Spleen (tissue), 11 donors: ENCODE data around the gene RANBP17. TPM values are rescaled to one million over a fixed set of nuclear protein-coding genes. Genes with fewer than 3 reads are reported as not detected.

Source experiments
- DNase-seq: peaks from one replicate; pipeline ENCODE4 v3.0.0-alpha.2; 2020
- H3K27ac ChIP-seq, 8 donors: fragments of 200-600 bp; sonication (generic) in 7 of 8; 1 replicate in 4 of 8; 2 replicates in 4 of 8; pipeline versions ENCODE4 v1.5.0 to v1.8.0; 2016 to 2021; ENCODE audit warnings: inconsistent platforms in 4 of 8, mild to moderate bottlenecking in 4 of 8, moderate library complexity in 1 of 8
- H3K27me3 ChIP-seq, 7 donors: fragments of 200-600 bp; sonication (generic) in 6 of 7; replicated peaks in 1 of 7; 1 replicate in 4 of 7; 2 replicates in 3 of 7; pipeline versions ENCODE4 v1.5.0 to v1.8.0; 2016 to 2021; ENCODE audit warnings: inconsistent platforms in 3 of 7, mild to moderate bottlenecking in 1 of 7
- H3K36me3 ChIP-seq, 6 donors: fragments of 200-600 bp; sonication (generic) in 5 of 6; 1 replicate in 4 of 6; 2 replicates in 2 of 6; pipeline versions ENCODE4 v1.5.0 to v1.8.0; 2016 to 2021; ENCODE audit warnings: inconsistent platforms in 2 of 6
- H3K4me1 ChIP-seq, 6 donors: fragments of 200-600 bp; sonication (generic) in 5 of 6; 1 replicate in 3 of 6; 2 replicates in 3 of 6; pipeline versions ENCODE4 v1.5.0 to v1.8.0; 2016 to 2021; ENCODE audit warnings: inconsistent platforms in 3 of 6
- H3K4me3 ChIP-seq, 8 donors: fragments of 200-600 bp; sonication (generic) in 7 of 8; 1 replicate in 4 of 8; 2 replicates in 4 of 8; pipeline versions ENCODE4 v1.5.0 to v1.8.0; 2016 to 2021; ENCODE audit warnings: inconsistent platforms in 4 of 8, mild to moderate bottlenecking in 4 of 8, moderate library complexity in 2 of 8
- H3K9me3 ChIP-seq, 8 donors: fragments of 200-600 bp; sonication (generic) in 7 of 8; 1 replicate in 4 of 8; 2 replicates in 4 of 8; pipeline versions ENCODE4 v1.5.0 to v1.8.0; 2016 to 2021; ENCODE audit warnings: inconsistent platforms in 4 of 8
- CTCF ChIP-seq, 11 experiments: fragments of 200-600 bp in 7 of 11; fragments of 450-650 bp in 4 of 11; sonication (generic) in 4 of 11; IDR thresholded peaks in 8 of 11; conservative IDR thresholded peaks in 3 of 11; 1 replicate in 7 of 11; 2 replicates in 4 of 11; pipeline versions ENCODE4 v1.4.0 to v1.8.0; 2016 to 2021; ENCODE audit warnings: antibody characterized with exemption in 11 of 11, inconsistent platforms in 4 of 11, mild to moderate bottlenecking in 1 of 11
- POLR2A ChIP-seq, 3 donors: fragments of 450-650 bp; IDR thresholded peaks; one replicate each; pipeline ENCODE4 v1.5.1; 2017; ENCODE audit warnings: antibody characterized with exemption in 3 of 3, mild to moderate bottlenecking in 1 of 3
- POLR2AphosphoS5 ChIP-seq, 3 donors: sonication (generic); formaldehyde crosslinking; IDR thresholded peaks; one replicate each; pipeline ENCODE4 v1.5.1; 2017; ENCODE audit warnings: antibody characterized with exemption in 3 of 3
- WGBS, 5 donors: extraction: QIAGEN DNeasy Blood & Tissue Kit in 3 of 5; methylation state at CpG; one replicate each; pipeline versions ENCODE4 v1.1.5 to v1.1.7; 2013 to 2018; 5-methylcytosine and 5-hydroxymethylcytosine counted together
- intact Hi-C: fragments of 100-400 bp; cut with DNase I; formaldehyde crosslinking; loops from one replicate; pipeline ENCODE4 v1.15.0; 2023; ENCODE audit warnings: low total_unique reads
- polyA plus RNA-seq, 3 donors: library from polyadenylated mRNA; stranded (reverse); fragments of 200-250 nt; gene quantifications; one replicate each; pipeline ENCODE4 v1.2.1, GENCODE V29; 2013
- total RNA-seq, 7 donors: library from RNA; depleted of rRNA in 3 of 7; stranded (reverse); fragments of >200 nt in 3 of 7; fragmentation: NEBNext Ultra II Directional in 4 of 7; extraction: Animal tissue kit (Norgen Biotek cat#: 25700) in 4 of 7; gene quantifications; one replicate each; pipeline versions ENCODE4 v1.1.0 to v1.2.1, GENCODE V29; 2016 to 2021
- donor health status: healthy with polysubstance abuse.
- donor health status: DM: no; HTN: no; CAD: no; lungs with moderate emphysema.
- donor health status: DM: no; HTN: no; CAD: no.
- donor health status: Bipolar disorder and iron deficiency.
- donor health status: healthy.
- donor health status: DM: no; HTN: no; CAD: no.
- donor health status: DM: yes; HTN: yes; CAD: no.

Gene RANBP17
- total and polyA plus RNA-seq, 10 donors: 0.56 to 6.6 (median 3.4) TPM

GRCh38 chr5:170875811-170876210, 14.0 kb downstream of the RANBP17 start:
- Histone ChIP-seq H3K27me3 (no peaks in the 10 kb centered on the region), H3K9me3 (peaks cover 0 to 34% (median 26%) of the 10 kb centered on the region in 8 donors), H3K4me1 (no peaks in the 10 kb centered on the region), H3K4me3 (no peak overlapping the region), H3K36me3 (no peaks in the 10 kb centered on the region), H3K27ac (no peak overlapping the region)
- no peak for TF ChIP-seq POLR2A (IDR thresholded peaks at IDR 0.05)
- TF ChIP-seq CTCF (IDR thresholded peaks at IDR 0.05 in 8 of 11, conservative IDR thresholded peaks at IDR 0.05 in 3 of 11): no peak
- TF ChIP-seq POLR2AphosphoS5 (IDR thresholded peaks at IDR 0.05): no peak
- 85 to 95% (median 90%) methylated on average over 4 of the region's 4 CpGs for WGBS, 5 donors
- intact Hi-C loops: no loop called here
- DNase-seq: no peak

- H3K9me3 ChIP-seq: peaks cover 0 to under 1% (median 0%) of the 10 kb centered on the region in 8 donors
- no peak for DNase-seq
- intact Hi-C loops: no loop called here
- no peaks in the 10 kb centered on the region for H3K27me3 ChIP-seq
- no peaks in the 10 kb centered on the region for H3K4me1 ChIP-seq
- 92 to 97% (median 95%) methylated on average over 2 of the region's 2 CpGs for WGBS, 5 donors
- no peak overlapping the region for H3K27ac ChIP-seq
- no peak overlapping the region for H3K4me3 ChIP-seq
- TF ChIP-seq POLR2A (IDR thresholded peaks at IDR 0.05): no peak
- TF ChIP-seq CTCF (IDR thresholded peaks at IDR 0.05 in 8 of 11, conservative IDR thresholded peaks at IDR 0.05 in 3 of 11): no peak
- TF ChIP-seq POLR2AphosphoS5 (IDR thresholded peaks at IDR 0.05): no peak
- H3K36me3 ChIP-seq: no peaks in the 10 kb centered on the region
These were observed 18.3 kb downstream of the RANBP17 start for GRCh38 chr5:170880084-170880483.

- WGBS, 5 donors: 82 to 90% (median 84%) methylated on average over 3 of the region's 3 CpGs
- intact Hi-C loops: no loop called here
These were observed 20.5 kb downstream of the RANBP17 start for GRCh38 chr5:170882345-170882744.

GRCh38 chr5:170885256-170885655, 23.4 kb downstream of the RANBP17 start:
- TF ChIP-seq POLR2A (IDR thresholded peaks at IDR 0.05) (no peak), CTCF (IDR thresholded peaks at IDR 0.05 in 8 of 11, conservative IDR thresholded peaks at IDR 0.05 in 3 of 11) (no peak), POLR2AphosphoS5 (IDR thresholded peaks at IDR 0.05) (no peak)
- Histone ChIP-seq H3K27ac (no peak overlapping the region), H3K9me3 (no peaks in the 10 kb centered on the region), H3K36me3 (no peaks in the 10 kb centered on the region), H3K4me1 (no peaks in the 10 kb centered on the region), H3K4me3 (no peak overlapping the region), H3K27me3 (no peaks in the 10 kb centered on the region)
- DNase-seq: no peak
- intact Hi-C loops: no loop called here

More at GRCh38 chr5:170882345-170882744, 20.5 kb downstream of the RANBP17 start:
- no peaks in the 10 kb centered on the region for H3K9me3 ChIP-seq
- no peak for DNase-seq
- no peak for TF ChIP-seq POLR2A (IDR thresholded peaks at IDR 0.05)
- no peak for TF ChIP-seq POLR2AphosphoS5 (IDR thresholded peaks at IDR 0.05)
- TF ChIP-seq CTCF (IDR thresholded peaks at IDR 0.05 in 8 of 11, conservative IDR thresholded peaks at IDR 0.05 in 3 of 11): no peak
- no peaks in the 10 kb centered on the region for H3K27me3 ChIP-seq
- no peaks in the 10 kb centered on the region for H3K36me3 ChIP-seq
- no peak overlapping the region for H3K27ac ChIP-seq
- no peaks in the 10 kb centered on the region for H3K4me1 ChIP-seq
- no peak overlapping the region for H3K4me3 ChIP-seq
